HEK293 (cell line): ENCODE results near the gene SLC25A41.

Source experiments
- CTCF ChIP-seq: fragments of 450-650 bp; formaldehyde crosslinking; IDR thresholded peaks from 2 replicates; pipeline ENCODE4 v1.5.1; 2016; ENCODE audit warnings: missing biosample characterization, missing genetic modification characterization
- GLI2 ChIP-seq: fragments of 450-650 bp; formaldehyde crosslinking; IDR thresholded peaks from 2 replicates; pipeline ENCODE4; 2017; ENCODE audit warnings: missing biosample characterization, missing genetic modification characterization, low read depth, borderline replicate concordance
- HOXD13 ChIP-seq: sonication (generic); formaldehyde crosslinking; IDR thresholded peaks from 2 replicates; pipeline ENCODE4 v1.8.0; 2022; ENCODE audit warnings: missing genetic modification reagents, borderline replicate concordance
- ZBTB10 ChIP-seq: fragments of 450-650 bp; formaldehyde crosslinking; IDR thresholded peaks from 2 replicates; pipeline ENCODE4 v1.5.1; 2016; ENCODE audit warnings: missing biosample characterization, missing genetic modification characterization
- ZFP41 ChIP-seq: fragments of 450-650 bp; formaldehyde crosslinking; IDR thresholded peaks from 2 replicates; pipeline ENCODE4 v1.5.1; 2016; ENCODE audit warnings: missing biosample characterization, missing genetic modification characterization, borderline replicate concordance
- ZNF148 ChIP-seq: fragments of 450-650 bp; formaldehyde crosslinking; IDR thresholded peaks from 2 replicates; pipeline ENCODE4 v1.5.0; 2017; ENCODE audit warnings: missing biosample characterization, missing genetic modification characterization, borderline replicate concordance
- ZNF169 ChIP-seq: fragments of 450-650 bp; formaldehyde crosslinking; IDR thresholded peaks from 2 replicates; pipeline ENCODE4 v1.5.1; 2016; ENCODE audit warnings: missing biosample characterization, missing genetic modification characterization
- ZNF2 ChIP-seq: fragments of 450-650 bp; formaldehyde crosslinking; IDR thresholded peaks from 2 replicates; pipeline ENCODE4 v1.5.1; 2016; ENCODE audit warnings: missing biosample characterization, missing genetic modification characterization
- ZNF221 ChIP-seq: fragments of 450-650 bp; formaldehyde crosslinking; IDR thresholded peaks from 2 replicates; pipeline ENCODE4 v1.5.1; 2017; ENCODE audit warnings: missing biosample characterization, missing genetic modification characterization, borderline replicate concordance
- ZNF248 ChIP-seq: fragments of 450-650 bp; formaldehyde crosslinking; IDR thresholded peaks from 2 replicates; pipeline ENCODE4 v1.5.1; 2017; ENCODE audit warnings: missing biosample characterization, missing genetic modification characterization
- ZNF274 ChIP-seq, 2 experiments: fragments of 200-500 bp in 1 of 2; fragments of 450-650 bp in 1 of 2; sonication (Bioruptor generic) in 1 of 2; formaldehyde crosslinking in 1 of 2; IDR thresholded peaks; 2 replicates each; pipeline versions ENCODE4 v1.5.1 to v1.6.1; 2014 to 2016; ENCODE audit warnings: borderline replicate concordance in 1 of 2, inconsistent platforms in 1 of 2, low read length in 1 of 2, missing biosample characterization in 1 of 2, missing genetic modification characterization in 1 of 2
- ZNF280D ChIP-seq: fragments of 450-650 bp; formaldehyde crosslinking; IDR thresholded peaks from 2 replicates; pipeline ENCODE4 v1.5.1; 2016; ENCODE audit warnings: missing biosample characterization, missing genetic modification characterization
- ZNF341 ChIP-seq: fragments of 450-650 bp; formaldehyde crosslinking; IDR thresholded peaks from 2 replicates; pipeline ENCODE4; 2016; ENCODE audit warnings: low read depth, missing biosample characterization, missing genetic modification characterization
- ZNF423 ChIP-seq: fragments of 450-650 bp; formaldehyde crosslinking; IDR thresholded peaks from 2 replicates; pipeline ENCODE4 v1.5.1; 2016; ENCODE audit warnings: missing biosample characterization, missing genetic modification characterization
- ZNF580 ChIP-seq: fragments of 450-650 bp; formaldehyde crosslinking; IDR thresholded peaks from 2 replicates; pipeline ENCODE4 v1.5.1; 2016; ENCODE audit warnings: missing biosample characterization, missing genetic modification characterization
- ZNF664 ChIP-seq: fragments of 450-650 bp; formaldehyde crosslinking; IDR thresholded peaks from 2 replicates; pipeline ENCODE4 v1.5.1; 2016; ENCODE audit warnings: missing biosample characterization, missing genetic modification characterization
- ZNF76 ChIP-seq: fragments of 450-650 bp; formaldehyde crosslinking; IDR thresholded peaks from 2 replicates; pipeline ENCODE4; 2016; ENCODE audit warnings: low read depth, missing biosample characterization, missing genetic modification characterization, borderline replicate concordance
- ZNF843 ChIP-seq: fragments of 450-650 bp; formaldehyde crosslinking; IDR thresholded peaks from 2 replicates; pipeline ENCODE4 v1.5.1; 2016; ENCODE audit warnings: missing biosample characterization, missing genetic modification characterization
- ZSCAN18 ChIP-seq: fragments of 450-650 bp; formaldehyde crosslinking; IDR thresholded peaks from 2 replicates; pipeline ENCODE4 v1.5.1; 2016; ENCODE audit warnings: missing biosample characterization, missing genetic modification characterization
- ZSCAN4 ChIP-seq: fragments of 450-650 bp; formaldehyde crosslinking; IDR thresholded peaks from 2 replicates; pipeline ENCODE4 v1.5.1; 2017; ENCODE audit warnings: missing biosample characterization, missing genetic modification characterization
- ZSCAN5A ChIP-seq: fragments of 450-650 bp; formaldehyde crosslinking; IDR thresholded peaks from 2 replicates; pipeline ENCODE4 v1.5.1; 2016; ENCODE audit warnings: missing biosample characterization, missing genetic modification characterization

The SLC25A41 gene

GRCh38 chr19:6412447-6413091 is 21.0 kb downstream of the SLC25A41 start (continued):
- no peak for TF ChIP-seq ZNF280D (tag by site-specific recombination)
- TF ChIP-seq HOXD13: no peak
- no peak for TF ChIP-seq ZNF248 (tag by site-specific recombination)
- no peak for TF ChIP-seq ZSCAN18 (tag by site-specific recombination)
- TF ChIP-seq ZNF843 (tag by site-specific recombination): no peak
- TF ChIP-seq ZNF423: peak; percentile 32; the same call in 1 of the 2 replicates
- TF ChIP-seq ZNF341: 0 out of 2 replicates have a peak, but pooled peaks have one; percentile 17
- peak; percentile 64 for TF ChIP-seq CTCF (tag by site-specific recombination)
- no peak for TF ChIP-seq ZNF221
- TF ChIP-seq ZBTB10: no peak
- no peak for TF ChIP-seq ZSCAN4 (tag by site-specific recombination)
- no peak for TF ChIP-seq GLI2 (tag by site-specific recombination)
- no peak for TF ChIP-seq ZNF169 (tag by site-specific recombination)
- TF ChIP-seq ZNF148 (tag by site-specific recombination): no peak
- TF ChIP-seq ZNF274 (IDR thresholded peaks at IDR 0.05; ENCODE audit: low read length): no peak
- TF ChIP-seq ZNF274 (tag by site-specific recombination; IDR thresholded peaks at IDR 0.05; ENCODE audit: borderline replicate concordance): no peak
- TF ChIP-seq ZNF664 (tag by site-specific recombination): no peak
- TF ChIP-seq ZSCAN5A: no peak
- no peak for TF ChIP-seq ZFP41 (tag by site-specific recombination)
- no peak for TF ChIP-seq ZNF76 (tag by site-specific recombination)
- no peak for TF ChIP-seq ZNF580 (tag by site-specific recombination)
- TF ChIP-seq ZNF2: peak; percentile 93
